ENCODE data around the gene GNG3. TPM values are rescaled to one million over a fixed set of nuclear protein-coding genes. Genes with fewer than 3 reads are reported as not detected.
"Not testable (repeated sequence)": the region's sequence is repeated elsewhere in the genome, so short reads cannot be mapped to it uniquely, and the experiment has no call there.

Gene GNG3
- total RNA-seq, 5 donors from 2014 or later (not counting 1 experiment from before 2014, with no cell fraction given) = not detected

DNA sequence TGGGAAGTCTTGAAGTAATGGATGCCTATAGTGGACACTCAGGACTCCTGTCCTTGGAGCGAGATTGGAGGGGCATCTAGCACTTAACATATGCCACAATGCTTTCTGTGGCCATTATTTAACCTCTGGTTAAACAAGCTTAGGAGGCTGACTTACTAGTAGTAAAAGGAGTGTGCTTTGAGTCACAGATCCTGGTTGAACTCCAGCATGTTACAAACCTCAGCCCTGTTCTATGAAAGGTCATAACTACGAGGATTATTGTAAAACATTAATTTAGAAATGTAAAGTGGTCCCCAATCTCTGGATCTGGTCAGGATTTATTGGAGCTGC lies 34.3 kb upstream of the GNG3 start:
- POLR2A ChIA-PET = interaction anchor here (0.6 to 0.7 kb wide), 6 partner anchors 8 to 1585 kb away, joined by 3 to 6 read pairs (median 3); partner anchors contain the start of gene CSKMT (in 1 of the 2)
- Histone ChIP-seq H3K27me3 (replicated peaks in 1 of 2; ENCODE audit: control insufficient read depth in 2 of 2, extremely low read depth in 1 of 2, insufficient read depth in 2 of 2, low read length in 1 of 2) (no peaks in the 10 kb centered on the region), H3K36me3 (ENCODE audit: control insufficient read depth in 2 of 2, extremely low read depth in 1 of 2, insufficient read depth in 1 of 2, low read length in 1 of 2) (peaks cover 0 to 30% of the 10 kb centered on the region in 2 donors), H3K27ac (ENCODE audit: low read length) (peak overlapping the region; percentile 65), H3K4me1 (ENCODE audit: control insufficient read depth in 1 of 2, extremely low read depth in 1 of 2, insufficient read depth in 2 of 2, low read length in 2 of 2) (peaks cover 11 to 42% of the 10 kb centered on the region in 2 experiments), H3K4me3 (ENCODE audit: control insufficient read depth in 1 of 2, extremely low read depth in 1 of 2, low read length in 1 of 2) (no peak overlapping the region), H3K9me3 (no peaks in the 10 kb centered on the region)
- H3K9me3 Mint-ChIP-seq = no peaks in the 10 kb centered on the region
- no CpG with 5 or more reads among the region's 2 CpGs for WGBS (ENCODE audit: insufficient coverage)
- no peaks in the 10 kb centered on the region for H3K27me3 Mint-ChIP-seq
- H3K36me3 Mint-ChIP-seq = peaks cover 26% of the 10 kb centered on the region
- CTCF ChIA-PET = no interaction called here
- H3K4me3 Mint-ChIP-seq = peak overlapping the region; percentile 98 to 99 (median 99)
- DNase-seq (no peak), ATAC-seq (replicated peaks in 1 of 4) (no peak)
- peaks cover 63 to 65% (median 63%) of the 10 kb centered on the region in 3 donors for H3K4me1 Mint-ChIP-seq
- H3K27ac Mint-ChIP-seq = peak overlapping the region; percentile 76 to 99

DNA sequence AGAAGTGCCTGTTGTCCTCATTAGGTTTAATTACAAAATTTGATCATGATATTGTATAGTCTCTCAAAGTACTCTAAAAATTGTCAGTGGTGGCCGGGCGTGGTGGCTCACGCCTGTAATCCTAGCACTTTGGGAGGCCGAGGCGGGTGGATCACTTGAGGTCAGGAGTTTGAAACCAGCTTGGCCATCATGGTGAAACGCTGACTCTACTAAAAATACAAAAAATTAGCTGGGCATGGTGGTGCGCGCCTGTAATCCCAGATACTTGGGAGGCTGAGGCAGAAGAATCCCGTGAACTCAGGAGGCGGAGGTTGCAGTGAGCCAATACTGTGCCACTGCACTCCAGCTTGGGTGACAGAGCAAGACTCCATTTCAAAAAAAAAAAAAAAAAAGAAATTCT lies 32.1 kb upstream of the GNG3 start:
- not testable (repeated sequence) for ATAC-seq (replicated peaks in 1 of 4); H3K9me3 ChIP-seq; H3K27me3 ChIP-seq (replicated peaks in 1 of 2; ENCODE audit: control insufficient read depth in 2 of 2, extremely low read depth in 1 of 2, insufficient read depth in 2 of 2, low read length in 1 of 2); H3K27me3 Mint-ChIP-seq; H3K27ac ChIP-seq (ENCODE audit: low read length); DNase-seq; H3K4me3 Mint-ChIP-seq; H3K27ac Mint-ChIP-seq; H3K9me3 Mint-ChIP-seq; H3K4me3 ChIP-seq (ENCODE audit: control insufficient read depth in 1 of 2, extremely low read depth in 1 of 2, low read length in 1 of 2)
- Histone ChIP-seq H3K4me1 (ENCODE audit: control insufficient read depth in 1 of 2, extremely low read depth in 1 of 2, insufficient read depth in 2 of 2, low read length in 2 of 2) (peaks cover 14 to 45% of the 10 kb centered on the region in 2 experiments), H3K36me3 (ENCODE audit: control insufficient read depth in 2 of 2, extremely low read depth in 1 of 2, insufficient read depth in 1 of 2, low read length in 1 of 2) (peaks cover 0 to 26% of the 10 kb centered on the region in 2 donors)
- 100% methylated on average over 2 of the region's 10 CpGs for WGBS (ENCODE audit: insufficient coverage)
- POLR2A ChIA-PET = interaction anchor here (0.6 to 1.9 kb wide), 6 partner anchors 10 to 131 kb away, joined by 3 to 11 read pairs (median 7); partner anchors contain the start of genes C11orf98 (in 2 of the 2), CSKMT (in 2 of the 2) and GANAB (in 1 of the 2)
- H3K36me3 Mint-ChIP-seq = peaks cover 23% of the 10 kb centered on the region
- H3K4me1 Mint-ChIP-seq = peaks cover 61 to 65% (median 64%) of the 10 kb centered on the region in 3 donors
- CTCF ChIA-PET = interaction anchor here (0.5 to 0.6 kb wide), 2 partner anchors 71 to 188 kb away, joined by 3 to 11 read pairs; no protein-coding TSS in a partner anchor

DNA sequence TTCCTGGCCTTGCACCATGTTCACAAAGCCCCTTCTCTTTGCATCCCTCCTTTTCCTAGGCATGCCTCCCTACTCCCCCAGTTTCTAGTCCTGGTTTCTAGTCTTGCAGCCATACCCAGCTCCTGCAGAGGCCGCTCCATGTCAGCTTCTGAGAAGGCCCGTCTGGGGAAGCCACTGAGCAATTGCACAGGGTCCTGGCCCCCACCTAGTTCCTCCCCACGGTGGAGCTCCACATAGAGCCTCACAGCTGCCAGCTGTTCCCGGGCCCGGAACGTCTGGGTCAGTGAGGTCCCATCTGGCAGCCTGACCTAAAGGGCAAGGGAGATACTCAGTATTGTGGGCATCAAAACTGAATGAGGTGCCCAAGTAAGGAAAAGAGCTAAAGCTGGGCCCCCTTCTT lies 30.8 kb upstream of the GNG3 start:
- H3K9me3 Mint-ChIP-seq = no peaks in the 10 kb centered on the region
- Histone ChIP-seq H3K9me3 (no peaks in the 10 kb centered on the region), H3K4me1 (ENCODE audit: control insufficient read depth in 1 of 2, extremely low read depth in 1 of 2, insufficient read depth in 2 of 2, low read length in 2 of 2) (peaks cover 12 to 40% of the 10 kb centered on the region in 2 experiments), H3K27ac (ENCODE audit: low read length) (no peak overlapping the region), H3K4me3 (ENCODE audit: control insufficient read depth in 1 of 2, extremely low read depth in 1 of 2, low read length in 1 of 2) (no peak overlapping the region), H3K27me3 (replicated peaks in 1 of 2; ENCODE audit: control insufficient read depth in 2 of 2, extremely low read depth in 1 of 2, insufficient read depth in 2 of 2, low read length in 1 of 2) (no peaks in the 10 kb centered on the region), H3K36me3 (ENCODE audit: control insufficient read depth in 2 of 2, extremely low read depth in 1 of 2, insufficient read depth in 1 of 2, low read length in 1 of 2) (peaks cover 0 to 26% of the 10 kb centered on the region in 2 donors)
- POLR2A ChIA-PET = interaction anchor here (0.5 to 2.4 kb wide), 5 partner anchors 11 to 74 kb away, joined by 3 to 17 read pairs (median 3); partner anchors contain the start of genes C11orf98 (in 2 of the 2) and CSKMT (in 2 of the 2)
- peaks cover 23% of the 10 kb centered on the region for H3K36me3 Mint-ChIP-seq
- CTCF ChIA-PET = interaction anchor here (0.6 to 1.3 kb wide), 3 partner anchors 18 to 646 kb away, joined by 3 to 4 read pairs (median 4); no protein-coding TSS in a partner anchor
- ATAC-seq (replicated peaks in 1 of 4) (no peak), DNase-seq (no peak)
- H3K4me3 Mint-ChIP-seq = peak overlapping the region; percentile 86 to 89 (median 87)
- H3K27ac Mint-ChIP-seq = peak overlapping the region in 1 of 2 donors; percentile 77
- 76% methylated on average over 6 of the region's 6 CpGs for WGBS (ENCODE audit: insufficient coverage)
- peaks cover 56 to 59% (median 58%) of the 10 kb centered on the region in 3 donors for H3K4me1 Mint-ChIP-seq
- H3K27me3 Mint-ChIP-seq = no peaks in the 10 kb centered on the region

DNA sequence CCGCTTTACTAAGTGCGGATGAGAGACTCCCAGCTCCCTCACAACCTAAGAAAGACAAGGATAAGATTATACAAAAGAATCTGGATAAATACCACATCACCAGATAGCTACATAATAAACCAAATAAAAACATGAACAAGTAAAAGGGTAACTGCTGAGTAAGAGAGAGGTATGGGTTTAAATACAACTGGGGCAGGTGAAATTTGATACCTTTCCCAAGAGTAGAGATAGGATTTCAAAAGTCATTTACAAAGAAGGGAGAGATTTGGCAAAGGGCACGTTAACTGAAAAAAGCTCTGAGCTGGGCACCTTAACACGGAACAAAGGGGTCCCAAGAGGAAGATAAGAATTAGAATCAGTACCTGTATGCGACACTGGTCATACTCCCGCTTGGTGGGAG lies 30.3 kb upstream of the GNG3 start:
- POLR2A ChIA-PET = interaction anchor here (0.5 to 2.4 kb wide), 5 partner anchors 11 to 74 kb away, joined by 3 to 17 read pairs (median 3); partner anchors contain the start of genes C11orf98 (in 2 of the 2) and CSKMT (in 2 of the 2)
- no peak for DNase-seq
- no peak for ATAC-seq (replicated peaks in 1 of 4)
- no peaks in the 10 kb centered on the region for H3K9me3 Mint-ChIP-seq
- H3K36me3 Mint-ChIP-seq = peaks cover 23% of the 10 kb centered on the region
- H3K36me3 ChIP-seq (ENCODE audit: control insufficient read depth in 2 of 2, extremely low read depth in 1 of 2, insufficient read depth in 1 of 2, low read length in 1 of 2) = peaks cover 0 to 26% of the 10 kb centered on the region in 2 donors
- H3K4me3 ChIP-seq (ENCODE audit: control insufficient read depth in 1 of 2, extremely low read depth in 1 of 2, low read length in 1 of 2) = no peak overlapping the region
- peaks cover 54 to 56% (median 55%) of the 10 kb centered on the region in 3 donors for H3K4me1 Mint-ChIP-seq
- 93% methylated on average over 4 of the region's 6 CpGs for WGBS (ENCODE audit: insufficient coverage)
- H3K9me3 ChIP-seq = no peaks in the 10 kb centered on the region
- CTCF ChIA-PET = interaction anchor here in 1 of 2 donors (0.6 to 1.3 kb wide), 3 partner anchors 56 to 646 kb away, joined by 3 to 4 read pairs (median 4); no protein-coding TSS in a partner anchor
- no peaks in the 10 kb centered on the region for H3K27me3 Mint-ChIP-seq
- H3K27me3 ChIP-seq (replicated peaks in 1 of 2; ENCODE audit: control insufficient read depth in 2 of 2, extremely low read depth in 1 of 2, insufficient read depth in 2 of 2, low read length in 1 of 2) = no peaks in the 10 kb centered on the region
- no peak overlapping the region for H3K27ac ChIP-seq (ENCODE audit: low read length)
- peaks cover 12 to 35% of the 10 kb centered on the region in 2 experiments for H3K4me1 ChIP-seq (ENCODE audit: control insufficient read depth in 1 of 2, extremely low read depth in 1 of 2, insufficient read depth in 2 of 2, low read length in 2 of 2)
- H3K27ac Mint-ChIP-seq = peak overlapping the region; percentile 59 to 77
- peak overlapping the region; percentile 86 to 89 (median 87) for H3K4me3 Mint-ChIP-seq

DNA sequence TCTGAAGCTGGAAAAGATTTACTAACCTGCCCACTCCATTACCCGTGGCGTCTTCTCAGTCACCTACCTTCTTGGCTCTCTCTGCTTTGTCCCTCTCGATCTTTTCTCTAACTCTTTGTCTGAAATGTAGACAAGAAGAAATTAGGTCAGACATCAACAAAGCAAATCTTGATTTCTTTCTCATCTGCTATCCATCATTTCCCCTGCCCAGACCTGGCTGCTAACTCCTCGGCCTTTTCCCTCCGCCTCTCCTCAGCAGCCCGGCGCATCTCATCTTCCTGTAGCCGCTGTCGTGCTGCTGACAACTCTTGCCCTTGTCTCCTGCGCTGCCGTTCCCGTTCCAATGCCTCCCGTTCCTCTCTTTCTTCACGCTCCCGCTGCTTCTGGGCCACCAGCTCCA lies 29.8 kb upstream of the GNG3 start:
- Mint-ChIP-seq H3K4me3 (peak overlapping the region; percentile 86 to 89 (median 87)), H3K27ac (peak overlapping the region; percentile 77 to 95), H3K9me3 (no peaks in the 10 kb centered on the region), H3K27me3 (no peaks in the 10 kb centered on the region), H3K36me3 (peaks cover 23% of the 10 kb centered on the region), H3K4me1 (peaks cover 49 to 51% (median 50%) of the 10 kb centered on the region in 3 donors)
- ATAC-seq (replicated peaks in 1 of 4) = no peak
- H3K9me3 ChIP-seq = no peaks in the 10 kb centered on the region
- 97% methylated on average over 8 of the region's 15 CpGs for WGBS (ENCODE audit: insufficient coverage)
- no peaks in the 10 kb centered on the region for H3K27me3 ChIP-seq (replicated peaks in 1 of 2; ENCODE audit: control insufficient read depth in 2 of 2, extremely low read depth in 1 of 2, insufficient read depth in 2 of 2, low read length in 1 of 2)
- peaks cover 0 to 26% of the 10 kb centered on the region in 2 donors for H3K36me3 ChIP-seq (ENCODE audit: control insufficient read depth in 2 of 2, extremely low read depth in 1 of 2, insufficient read depth in 1 of 2, low read length in 1 of 2)
- ChIA-PET POLR2A (interaction anchor here (0.7 to 2.4 kb wide), 2 partner anchors 12 to 13 kb away, joined by 3 to 17 read pairs; partner anchors contain the start of genes C11orf98 (in 2 of the 2) and CSKMT (in 2 of the 2)), CTCF (no interaction called here)
- peak overlapping the region; percentile 91 for H3K27ac ChIP-seq (ENCODE audit: low read length)
- H3K4me3 ChIP-seq (ENCODE audit: control insufficient read depth in 1 of 2, extremely low read depth in 1 of 2, low read length in 1 of 2) = peak overlapping the region in 1 of 2 donors; percentile 94
- peaks cover 12 to 30% of the 10 kb centered on the region in 2 experiments for H3K4me1 ChIP-seq (ENCODE audit: control insufficient read depth in 1 of 2, extremely low read depth in 1 of 2, insufficient read depth in 2 of 2, low read length in 2 of 2)
- no peak for DNase-seq

DNA sequence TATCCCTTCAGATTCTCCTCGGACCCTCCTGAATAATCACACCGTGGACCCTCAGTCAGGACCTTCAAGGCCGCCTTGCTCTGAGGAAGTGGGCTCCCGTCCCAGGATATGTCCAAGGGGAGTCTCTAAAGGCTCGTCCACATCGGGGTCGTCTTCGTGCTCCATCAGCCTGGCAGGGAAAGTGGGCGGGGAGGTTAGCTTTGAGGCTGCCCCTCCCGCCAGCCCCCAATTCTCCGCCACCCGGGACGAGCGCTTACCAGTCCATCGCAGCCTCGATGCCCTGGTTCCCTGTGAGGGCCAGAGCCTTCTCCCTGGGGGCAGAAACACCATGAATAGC lies 29.1 kb upstream of the GNG3 start:
- Histone ChIP-seq H3K36me3 (ENCODE audit: control insufficient read depth in 2 of 2, extremely low read depth in 1 of 2, insufficient read depth in 1 of 2, low read length in 1 of 2) (peaks cover 0 to 20% of the 10 kb centered on the region in 2 donors), H3K9me3 (no peaks in the 10 kb centered on the region), H3K4me1 (ENCODE audit: control insufficient read depth in 1 of 2, extremely low read depth in 1 of 2, insufficient read depth in 2 of 2, low read length in 2 of 2) (peaks cover 12 to 25% of the 10 kb centered on the region in 2 experiments), H3K27me3 (replicated peaks in 1 of 2; ENCODE audit: control insufficient read depth in 2 of 2, extremely low read depth in 1 of 2, insufficient read depth in 2 of 2, low read length in 1 of 2) (no peaks in the 10 kb centered on the region), H3K4me3 (ENCODE audit: control insufficient read depth in 1 of 2, extremely low read depth in 1 of 2, low read length in 1 of 2) (peak overlapping the region; percentile 94 to 95), H3K27ac (ENCODE audit: low read length) (peak overlapping the region; percentile 91)
- peaks cover 23% of the 10 kb centered on the region for H3K36me3 Mint-ChIP-seq
- peaks cover 42 to 45% (median 43%) of the 10 kb centered on the region in 3 donors for H3K4me1 Mint-ChIP-seq
- peak in 1 of 4 experiments; percentile 8 for ATAC-seq (replicated peaks in 1 of 4)
- H3K4me3 Mint-ChIP-seq = peak overlapping the region; percentile 86 to 89 (median 87)
- CTCF ChIA-PET = no interaction called here
- WGBS (ENCODE audit: insufficient coverage) = 9% methylated on average over 4 of the region's 16 CpGs
- peak overlapping the region; percentile 95 for H3K27ac Mint-ChIP-seq
- H3K9me3 Mint-ChIP-seq = no peaks in the 10 kb centered on the region
- H3K27me3 Mint-ChIP-seq = no peaks in the 10 kb centered on the region
- POLR2A ChIA-PET = interaction anchor here in 1 of 2 donors (1.3 kb wide), 1 partner anchor 14 kb away, joined by 4 read pairs; the partner anchor contains the start of genes C11orf98 and CSKMT
- no peak for DNase-seq

Data from T-cell (primary cell).